CD4-positive, alpha-beta T cell (primary cell): ENCODE results near the gene ZBTB5. TPM values are rescaled to one million over a fixed set of nuclear protein-coding genes. Genes with fewer than 3 reads are reported as not detected.

Source experiments
- ATAC-seq: fragments of 200-7000 bp; cut with Tn5 transposase; one replicate; pipeline ENCODE4 v1.10.0; 2022; ENCODE audit warnings: mild to moderate bottlenecking; ENCODE audit not compliant: poor library complexity
- CTCF ChIA-PET: fragments of 350-600 bp; sonication (Branson Sonifier 250); formaldehyde crosslinking; loops from one replicate; lab custom pipeline; 2021; ENCODE audit warnings: antibody characterized with exemption, inconsistent platforms; lab: Charles Lee
- POLR2A ChIA-PET: fragments of 350-600 bp; sonication (Branson Sonifier 250); formaldehyde crosslinking; loops from one replicate; lab custom pipeline; 2021; ENCODE audit warnings: antibody characterized with exemption, inconsistent platforms; lab: Charles Lee
- DNase-seq, 14 experiments: peaks; one replicate each; pipeline ENCODE4 v3.0.0-alpha.2; 2013 to 2020; ENCODE audit warnings: mixed read lengths in 2 of 14
- H3K27ac ChIP-seq, 2 donors: one replicate each; pipeline versions ENCODE4 v1.5.1 to v1.7.0; 2013; ENCODE audit warnings: low read length in 2 of 2, low read depth in 1 of 2, mild to moderate bottlenecking in 1 of 2
- H3K27me3 ChIP-seq, 2 experiments: 1 replicate in 1 of 2; 2 replicates in 1 of 2; pipeline versions ENCODE4 v1.6.1 to v1.7.0; 2013; ENCODE audit warnings: low read length in 2 of 2, control low read depth in 1 of 2, mild to moderate bottlenecking in 1 of 2, moderate library complexity in 1 of 2; ENCODE audit not compliant: insufficient read depth in 2 of 2, control insufficient read depth in 1 of 2
- H3K36me3 ChIP-seq: one replicate; pipeline ENCODE4 v1.6.1; 2013; ENCODE audit warnings: low read length, control low read depth; ENCODE audit not compliant: insufficient read depth
- H3K4me1 ChIP-seq: one replicate; pipeline ENCODE4 v1.6.1; 2013; ENCODE audit warnings: low read length, control low read depth; ENCODE audit not compliant: insufficient read depth
- H3K4me3 ChIP-seq: one replicate; pipeline ENCODE4 v1.5.1; 2013; ENCODE audit warnings: mild to moderate bottlenecking, low read length, moderate library complexity
- H3K9me3 ChIP-seq, 2 experiments: 1 replicate in 1 of 2; 2 replicates in 1 of 2; pipeline versions ENCODE4 v1.6.1 to v1.7.0; 2013; ENCODE audit warnings: low read length in 2 of 2, mild to moderate bottlenecking in 2 of 2, control low read depth in 1 of 2, moderate library complexity in 1 of 2; ENCODE audit not compliant: control insufficient read depth in 1 of 2, insufficient read depth in 1 of 2
- H3K27ac Mint-ChIP-seq: one replicate; pipeline ENCODE4 v1.8.0; 2020; ENCODE audit warnings: mixed read lengths
- H3K27me3 Mint-ChIP-seq: one replicate; pipeline ENCODE4 v1.8.0; 2021; ENCODE audit warnings: mixed read lengths
- H3K36me3 Mint-ChIP-seq: one replicate; pipeline ENCODE4 v1.8.0; 2021; ENCODE audit warnings: low read depth, mixed read lengths
- H3K4me1 Mint-ChIP-seq: one replicate; pipeline ENCODE4 v1.8.0; 2021; ENCODE audit warnings: low read depth, mixed read lengths
- H3K4me3 Mint-ChIP-seq: one replicate; pipeline ENCODE4 v1.8.0; 2020; ENCODE audit warnings: mild to moderate bottlenecking, mixed read lengths
- H3K9me3 Mint-ChIP-seq: one replicate; pipeline ENCODE4 v1.8.0; 2020; ENCODE audit warnings: mixed read lengths
- CTCF ChIP-seq: fragments of 200-600 bp; IDR thresholded peaks from one replicate; pipeline ENCODE4 v1.8.0; 2022; ENCODE audit warnings: antibody characterized with exemption, mild to moderate bottlenecking
- intact Hi-C, 2 experiments: fragments of 100-400 bp; cut with DNase I in 1 of 2; cut with micrococcal nuclease in 1 of 2; formaldehyde crosslinking; loops; one replicate each; pipeline versions ENCODE4 v1.15.1 to v1.9.0; 2023 to 2025; cut with DNase I, micrococcal nuclease
- total RNA-seq, 174 experiments: library from RNA in 2 of 174; stranded (reverse) in 2 of 174; gene quantifications; one replicate each; pipeline ENCODE4 v1.2.3 and lab custom pipeline; 2021 to 2026

The ZBTB5 gene
- total RNA-seq, 2 experiments from 2014 or later = 21.3 to 22.0 TPM

- H3K36me3 ChIP-seq = no peaks in the 10 kb centered on the region
- no peak for ATAC-seq
- ChIA-PET CTCF (no interaction called here), POLR2A (no interaction called here)
- Mint-ChIP-seq H3K27ac (no peak overlapping the region), H3K9me3 (no peaks in the 10 kb centered on the region), H3K27me3 (no peaks in the 10 kb centered on the region), H3K4me1 (peaks cover 7% of the 10 kb centered on the region), H3K4me3 (no peak overlapping the region), H3K36me3 (no peaks in the 10 kb centered on the region)
- H3K4me1 ChIP-seq = peaks cover 20% of the 10 kb centered on the region
- H3K4me3 ChIP-seq = no peak overlapping the region
- H3K9me3 ChIP-seq = no peaks in the 10 kb centered on the region
- TF ChIP-seq CTCF = no peak
- no peaks in the 10 kb centered on the region for H3K27me3 ChIP-seq
- H3K27ac ChIP-seq = no peak overlapping the region
- no peak for DNase-seq
- intact Hi-C loops = no loop called here
Observed at GRCh38 chr9:37405764-37406380, 59.4 kb downstream of the ZBTB5 start.

GRCh38 chr9:37405350-37405749 lies 59.9 kb downstream of the ZBTB5 start:
- Mint-ChIP-seq H3K36me3 (no peaks in the 10 kb centered on the region), H3K9me3 (no peaks in the 10 kb centered on the region), H3K27me3 (no peaks in the 10 kb centered on the region), H3K4me1 (peaks cover 7% of the 10 kb centered on the region), H3K27ac (no peak overlapping the region), H3K4me3 (no peak overlapping the region)
- Histone ChIP-seq H3K27me3 (no peaks in the 10 kb centered on the region), H3K4me1 (peaks cover 18% of the 10 kb centered on the region), H3K36me3 (no peaks in the 10 kb centered on the region), H3K4me3 (no peak overlapping the region), H3K27ac (no peak overlapping the region), H3K9me3 (no peaks in the 10 kb centered on the region)
- DNase-seq = no peak
- ChIA-PET CTCF (no interaction called here), POLR2A (no interaction called here)
- ATAC-seq = no peak
- intact Hi-C loops = no loop called here
- no peak for TF ChIP-seq CTCF

- Mint-ChIP-seq H3K27me3 (no peaks in the 10 kb centered on the region), H3K4me3 (no peak overlapping the region), H3K4me1 (peaks cover 6% of the 10 kb centered on the region), H3K27ac (no peak overlapping the region), H3K9me3 (no peaks in the 10 kb centered on the region), H3K36me3 (no peaks in the 10 kb centered on the region)
- DNase-seq (no peak), ATAC-seq (no peak)
- intact Hi-C loops = no loop called here
- H3K27me3 ChIP-seq = no peaks in the 10 kb centered on the region
- H3K4me3 ChIP-seq = no peak overlapping the region
- no peak for TF ChIP-seq CTCF
- H3K9me3 ChIP-seq = no peaks in the 10 kb centered on the region
- H3K36me3 ChIP-seq = no peaks in the 10 kb centered on the region
- POLR2A ChIA-PET = no interaction called here
- CTCF ChIA-PET = no interaction called here
- peaks cover 11% of the 10 kb centered on the region for H3K4me1 ChIP-seq
- H3K27ac ChIP-seq = no peak overlapping the region
Observed at GRCh38 chr9:37404590-37404989, 60.7 kb downstream of the ZBTB5 start.
